Activated T-helper 2 cell treated with anti-CD3 and anti-CD28 coated beads, Interferon-gamma antibody, Interleukin-2, Interleukin-4, amounts not matched to agents 10 μg/mL and 5 μg/mL and 100 μg/mL, durations not matched to agents 14 hours and 24 hours and 36 hours (primary cell): ENCODE data around the gene CCDC24. TPM values are rescaled to one million over a fixed set of nuclear protein-coding genes. Genes with fewer than 3 reads are reported as not detected.

ENCODE experiments used
- DNase-seq: peaks from one replicate; pipeline ENCODE4 v3.0.0; 2021; ENCODE audit warnings: low spot score
- H3K27ac Mint-ChIP-seq: one replicate; pipeline ENCODE4 v1.8.0; 2021; ENCODE audit warnings: mixed read lengths
- H3K27me3 Mint-ChIP-seq: one replicate; pipeline ENCODE4 v1.8.0; 2021; ENCODE audit warnings: low read depth, mixed read lengths
- H3K36me3 Mint-ChIP-seq: one replicate; pipeline ENCODE4 v1.8.0; 2021; ENCODE audit warnings: low read depth, mixed read lengths
- H3K4me1 Mint-ChIP-seq: one replicate; pipeline ENCODE4 v1.8.0; 2021; ENCODE audit warnings: low read depth, mixed read lengths
- H3K4me3 Mint-ChIP-seq: one replicate; pipeline ENCODE4 v1.8.0; 2021; ENCODE audit warnings: low read depth, mild to moderate bottlenecking, moderate library complexity, mixed read lengths
- H3K9me3 Mint-ChIP-seq: one replicate; pipeline ENCODE4 v1.8.0; 2021; ENCODE audit warnings: mixed read lengths
- intact Hi-C: fragments of 100-400 bp; cut with micrococcal nuclease; formaldehyde crosslinking; loops from one replicate; pipeline ENCODE4 v1.15.1; 2023
- total RNA-seq: library from RNA; stranded (reverse); gene quantifications from 2 replicates; pipeline ENCODE4 v1.2.3, GENCODE V29; 2022

The CCDC24 gene
- total RNA-seq, 1 donor from 2014 or later, result 2.1 TPM

GRCh38 chr1:43978551-43979260 is 12.7 kb upstream of the CCDC24 start, which contains the start of gene B4GALT2:
B4GALT2 (plus strand) TSS chr1:43979210; CDS start chr1:43981161, 1,951 bp downstream.
- intact Hi-C loops, result no loop called here
- Mint-ChIP-seq H3K36me3 (peaks cover 50% of the 10 kb centered on the region), H3K4me3 (peak within 1 kb of the TSS; percentile 91), H3K4me1 (peaks cover 42% of the 10 kb centered on the region), H3K9me3 (no peaks in the 10 kb centered on the region), H3K27ac (peak within 1 kb of the TSS; percentile 85), H3K27me3 (no peaks in the 10 kb centered on the region)
- DNase-seq, result peak; percentile 31

DNA sequence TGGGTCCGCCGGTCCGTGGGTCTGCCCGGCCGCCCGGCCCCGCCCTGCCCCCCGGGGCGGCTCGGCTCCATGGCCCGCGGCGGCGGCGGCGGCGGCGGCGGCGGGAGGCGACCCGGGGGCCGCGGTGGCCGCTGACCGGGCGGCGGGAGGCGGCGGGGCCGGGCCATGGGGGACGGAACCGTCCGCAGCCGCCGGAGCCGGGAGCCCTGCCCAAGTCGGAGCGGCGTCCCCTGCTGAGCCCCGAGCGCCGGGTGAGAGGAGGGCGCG is 12.2 kb upstream of the CCDC24 start:
- intact Hi-C loops, result no loop called here
- peaks cover 37% of the 10 kb centered on the region for H3K4me1 Mint-ChIP-seq
- H3K4me3 Mint-ChIP-seq, result no peak overlapping the region
- peaks cover 47% of the 10 kb centered on the region for H3K36me3 Mint-ChIP-seq
- no peaks in the 10 kb centered on the region for H3K9me3 Mint-ChIP-seq
- H3K27ac Mint-ChIP-seq, result no peak overlapping the region
- no peak for DNase-seq
- no peaks in the 10 kb centered on the region for H3K27me3 Mint-ChIP-seq

GRCh38 chr1:43979528-43980254 is 11.7 kb upstream of the CCDC24 start:
- H3K4me3 Mint-ChIP-seq, result peak overlapping the region; percentile 90
- intact Hi-C loops, result no loop called here
- H3K4me1 Mint-ChIP-seq, result peaks cover 35% of the 10 kb centered on the region
- no peaks in the 10 kb centered on the region for H3K27me3 Mint-ChIP-seq
- H3K27ac Mint-ChIP-seq, result peak overlapping the region; percentile 85
- no peaks in the 10 kb centered on the region for H3K9me3 Mint-ChIP-seq
- peaks cover 48% of the 10 kb centered on the region for H3K36me3 Mint-ChIP-seq
- DNase-seq, result peak; percentile 19

GRCh38 chr1:43980255-43981134 is 10.9 kb upstream of the CCDC24 start:
- no peak for DNase-seq
- no peaks in the 10 kb centered on the region for H3K9me3 Mint-ChIP-seq
- peaks cover 35% of the 10 kb centered on the region for H3K4me1 Mint-ChIP-seq
- peaks cover 50% of the 10 kb centered on the region for H3K36me3 Mint-ChIP-seq
- intact Hi-C loops, result no loop called here
- H3K27ac Mint-ChIP-seq, result peak overlapping the region; percentile 85
- H3K27me3 Mint-ChIP-seq, result no peaks in the 10 kb centered on the region
- H3K4me3 Mint-ChIP-seq, result peak overlapping the region; percentile 90

DNA sequence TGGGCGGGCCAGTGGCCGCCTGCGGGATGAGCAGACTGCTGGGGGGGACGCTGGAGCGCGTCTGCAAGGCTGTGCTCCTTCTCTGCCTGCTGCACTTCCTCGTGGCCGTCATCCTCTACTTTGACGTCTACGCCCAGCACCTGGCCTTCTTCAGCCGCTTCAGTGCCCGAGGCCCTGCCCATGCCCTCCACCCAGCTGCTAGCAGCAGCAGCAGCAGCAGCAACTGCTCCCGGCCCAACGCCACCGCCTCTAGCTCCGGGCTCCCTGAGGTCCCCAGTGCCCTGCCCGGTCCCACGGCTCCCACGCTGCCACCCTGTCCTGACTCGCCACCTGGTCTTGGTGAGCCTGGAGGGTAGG is 10.3 kb upstream of the CCDC24 start:
- no peak for DNase-seq
- peaks cover 51% of the 10 kb centered on the region for H3K36me3 Mint-ChIP-seq
- no peaks in the 10 kb centered on the region for H3K27me3 Mint-ChIP-seq
- H3K4me3 Mint-ChIP-seq, result peak overlapping the region; percentile 13
- intact Hi-C loops, result no loop called here
- no peaks in the 10 kb centered on the region for H3K9me3 Mint-ChIP-seq
- peaks cover 31% of the 10 kb centered on the region for H3K4me1 Mint-ChIP-seq
- no peak overlapping the region for H3K27ac Mint-ChIP-seq

- intact Hi-C loops, result no loop called here
- no peak for DNase-seq
- Mint-ChIP-seq H3K9me3 (no peaks in the 10 kb centered on the region), H3K36me3 (peaks cover 49% of the 10 kb centered on the region), H3K4me1 (peaks cover 26% of the 10 kb centered on the region), H3K4me3 (no peak overlapping the region), H3K27me3 (no peaks in the 10 kb centered on the region), H3K27ac (no peak overlapping the region)
Observed at GRCh38 chr1:43981636-43982035, 9.8 kb upstream of the CCDC24 start.

GRCh38 chr1:43982241-43982640 is 9.2 kb upstream of the CCDC24 start:
- no peak overlapping the region for H3K4me3 Mint-ChIP-seq
- H3K9me3 Mint-ChIP-seq, result no peaks in the 10 kb centered on the region
- no peak for DNase-seq
- no peak overlapping the region for H3K27ac Mint-ChIP-seq
- H3K4me1 Mint-ChIP-seq, result peaks cover 20% of the 10 kb centered on the region
- H3K36me3 Mint-ChIP-seq, result peaks cover 43% of the 10 kb centered on the region
- intact Hi-C loops, result no loop called here
- H3K27me3 Mint-ChIP-seq, result no peaks in the 10 kb centered on the region

GRCh38 chr1:43982808-43983207 is 8.6 kb upstream of the CCDC24 start:
- intact Hi-C loops, result no loop called here
- H3K36me3 Mint-ChIP-seq, result peaks cover 37% of the 10 kb centered on the region
- H3K9me3 Mint-ChIP-seq, result no peaks in the 10 kb centered on the region
- no peak overlapping the region for H3K4me3 Mint-ChIP-seq
- H3K27me3 Mint-ChIP-seq, result no peaks in the 10 kb centered on the region
- DNase-seq, result no peak
- H3K27ac Mint-ChIP-seq, result no peak overlapping the region
- H3K4me1 Mint-ChIP-seq, result peaks cover 14% of the 10 kb centered on the region

DNA sequence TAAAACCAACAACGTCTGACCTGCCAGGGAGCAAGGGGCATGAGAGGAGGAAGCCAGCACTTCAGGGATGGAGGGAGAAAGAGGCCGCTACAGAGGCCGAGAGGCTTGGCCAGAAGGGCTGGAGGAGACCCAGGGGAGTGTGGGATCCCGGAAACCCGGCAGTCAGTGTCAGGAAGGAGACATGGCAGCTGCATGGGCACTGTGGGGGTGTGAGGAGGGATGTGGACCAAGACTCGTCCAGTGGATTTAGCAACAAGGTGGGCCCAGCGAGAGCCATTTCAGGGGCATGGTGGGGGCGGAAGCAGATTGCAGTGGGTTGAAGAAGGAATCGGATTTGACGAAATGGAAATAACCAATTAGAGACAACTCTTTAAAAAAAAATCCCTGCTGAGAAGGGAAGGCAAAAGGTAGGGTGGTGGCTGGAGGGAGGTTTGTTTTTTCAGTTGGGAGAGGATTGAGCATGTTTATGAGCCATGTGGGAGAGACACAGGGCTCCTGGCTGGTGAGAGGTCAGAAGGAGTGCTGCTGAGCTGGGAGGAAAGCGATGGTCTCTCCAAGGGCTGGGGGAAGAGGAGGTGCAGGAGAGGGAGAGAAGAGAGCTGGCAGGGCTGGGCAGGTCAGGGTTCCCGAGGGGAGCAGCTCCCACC is 8.0 kb upstream of the CCDC24 start:
- Mint-ChIP-seq H3K4me3 (no peak overlapping the region), H3K36me3 (peaks cover 32% of the 10 kb centered on the region), H3K27ac (no peak overlapping the region), H3K9me3 (no peaks in the 10 kb centered on the region), H3K4me1 (peaks cover 10% of the 10 kb centered on the region), H3K27me3 (no peaks in the 10 kb centered on the region)
- intact Hi-C loops, result no loop called here
- no peak for DNase-seq

DNA sequence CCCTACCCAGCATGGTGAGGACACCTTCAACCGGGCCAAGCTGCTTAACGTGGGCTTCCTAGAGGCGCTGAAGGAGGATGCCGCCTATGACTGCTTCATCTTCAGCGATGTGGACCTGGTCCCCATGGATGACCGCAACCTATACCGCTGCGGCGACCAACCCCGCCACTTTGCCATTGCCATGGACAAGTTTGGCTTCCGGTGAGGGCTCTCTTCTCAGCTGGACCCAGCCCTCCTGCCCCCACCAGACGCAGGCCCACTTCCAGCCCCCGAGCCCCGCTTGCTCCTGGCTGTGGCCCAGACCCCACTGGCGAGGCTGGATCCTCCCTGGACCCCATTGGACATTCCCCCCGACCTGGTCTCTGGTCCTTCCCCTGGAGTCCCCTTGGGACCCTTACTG is 6.5 kb upstream of the CCDC24 start:
- Mint-ChIP-seq H3K27ac (no peak overlapping the region), H3K4me3 (no peak overlapping the region), H3K9me3 (no peaks in the 10 kb centered on the region), H3K4me1 (peaks cover 6% of the 10 kb centered on the region), H3K36me3 (peaks cover 27% of the 10 kb centered on the region), H3K27me3 (no peaks in the 10 kb centered on the region)
- intact Hi-C loops, result no loop called here
- DNase-seq, result no peak

DNA sequence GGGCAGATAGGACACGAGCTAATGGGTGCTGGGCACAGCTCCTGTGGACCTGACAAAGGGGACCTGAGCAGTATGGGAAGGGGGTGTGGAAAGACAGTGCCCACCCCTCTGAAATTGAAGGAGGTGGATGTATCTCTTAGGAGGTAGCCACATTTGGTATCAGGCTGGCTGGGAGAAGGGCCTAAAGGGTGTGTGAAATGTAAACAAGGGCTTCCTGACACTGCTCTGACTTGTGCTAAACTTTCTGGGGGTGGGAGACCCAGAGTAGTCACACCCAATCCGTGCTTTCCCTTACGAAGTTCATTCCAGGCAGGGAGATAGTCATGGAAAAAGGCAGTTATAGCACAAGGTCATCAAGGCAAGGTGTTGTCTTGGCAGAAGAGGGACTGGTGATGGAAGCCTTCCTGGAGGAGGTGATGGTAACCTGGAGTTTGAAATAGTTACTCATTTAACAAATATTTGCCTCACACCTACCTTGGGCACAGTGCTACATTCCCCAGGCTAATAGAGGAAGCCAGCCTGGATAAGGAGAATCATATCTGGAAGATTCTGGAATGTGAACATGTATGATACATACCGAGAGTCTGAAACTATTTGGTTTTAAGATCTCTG is 5.3 kb upstream of the CCDC24 start:
- H3K27ac Mint-ChIP-seq, result no peak overlapping the region

GRCh38 chr1:43986712-43987111 is 4.7 kb upstream of the CCDC24 start:
- Mint-ChIP-seq H3K36me3 (peaks cover 19% of the 10 kb centered on the region), H3K27me3 (no peaks in the 10 kb centered on the region), H3K27ac (no peak overlapping the region), H3K4me3 (no peak overlapping the region), H3K9me3 (no peaks in the 10 kb centered on the region), H3K4me1 (peaks cover 5% of the 10 kb centered on the region)
- intact Hi-C loops, result no loop called here
- DNase-seq, result no peak

More for the DNA sequence above, 5.3 kb upstream of the CCDC24 start:
- no peak overlapping the region for H3K4me3 Mint-ChIP-seq
- no peaks in the 10 kb centered on the region for H3K27me3 Mint-ChIP-seq
- no peak for DNase-seq
- intact Hi-C loops, result no loop called here
- no peaks in the 10 kb centered on the region for H3K9me3 Mint-ChIP-seq
- H3K36me3 Mint-ChIP-seq, result peaks cover 19% of the 10 kb centered on the region
- peaks cover 3% of the 10 kb centered on the region for H3K4me1 Mint-ChIP-seq
